Renal pelvis (tissue), 3 donors: ENCODE measurements around the gene CYP4A22. TPM values are rescaled to one million over a fixed set of nuclear protein-coding genes. Genes with fewer than 3 reads are reported as not detected.

Experiments used
- polyA plus RNA-seq, 3 donors: library from polyadenylated mRNA; unstranded; fragments of 120-200 nt; gene quantifications; one replicate each; pipeline ENCODE4 v1.2.1, GENCODE V29; 2013; ENCODE audit not compliant: insufficient read length in 3 of 3

Gene CYP4A22
- polyA plus RNA-seq, 3 donors, result 6.0 to 8.2 (median 6.3) TPM

Other genes starting within 250 kb of the CYP4A22 start
- 10 to 100 TPM; 42.1 to 74.9 (median 58.8) TPM for gene CYP4A11, start 196.0 kb upstream of the CYP4A22 start, polyA plus RNA-seq
- 10 to 100 TPM in 2 of 3 donors, 1 to 10 TPM in 1; 7.3 to 11.3 (median 10.6) TPM for gene CYP4X1, start 113.8 kb upstream of the CYP4A22 start, polyA plus RNA-seq
- gene CYP4Z1, start 70.2 kb upstream of the CYP4A22 start, polyA plus RNA-seq, result under 1 TPM; 0.30 to 0.43 (median 0.42) TPM
- 10 to 100 TPM; 43.4 to 53.1 (median 52.3) TPM for gene PDZK1IP1, start 52.6 kb downstream of the CYP4A22 start, polyA plus RNA-seq
- 1 to 10 TPM; 4.5 to 6.1 (median 5.1) TPM for gene TAL1, start 94.8 kb downstream of the CYP4A22 start, polyA plus RNA-seq
- gene STIL, start 176.7 kb downstream of the CYP4A22 start, polyA plus RNA-seq, result 10 to 100 TPM in 1 of 3 donors, 1 to 10 TPM in 2; 7.7 to 11.4 (median 9.6) TPM
- 10 to 100 TPM; 61.5 to 65.6 (median 62.9) TPM for gene CMPK1, start 196.3 kb downstream of the CYP4A22 start, polyA plus RNA-seq